GM18951 (cell line): ENCODE results near the gene TMEM98.
"Not testable (repeated sequence)": the region's sequence is repeated elsewhere in the genome, so short reads cannot be mapped to it uniquely, and the experiment has no call there.

Experiments used
- POLR2A ChIP-seq: IDR thresholded peaks from 4 replicates; pipeline ENCODE4 v1.6.1; 2011; ENCODE audit warnings: mild to moderate bottlenecking; ENCODE audit not compliant: insufficient read length, insufficient read depth; ENCODE audit errors: extremely low read depth
- in situ Hi-C: fragments of 300-500 bp; cut with MboI; formaldehyde crosslinking; loops from one replicate; pipeline ENCODE4 v1.12.0; 2022; ENCODE audit warnings: low sequenced_read_pairs, mixed read lengths, inconsistent platforms; ENCODE audit not compliant: unreplicated experiment

Gene TMEM98

GRCh38 chr17:32921017-32921416 lies 6.9 kb upstream of the TMEM98 start:
- TF ChIP-seq POLR2A, result no peak
- in situ Hi-C loops, result no loop called here

GRCh38 chr17:32923905-32924304 lies 4.0 kb upstream of the TMEM98 start:
- in situ Hi-C loops, result not testable (repeated sequence)

- TF ChIP-seq POLR2A, result no peak
- in situ Hi-C loops, result no loop called here
Observed at GRCh38 chr17:32926183-32926582, 1.8 kb upstream of the TMEM98 start.

- in situ Hi-C loops, result not testable (repeated sequence)
Observed at GRCh38 chr17:32926789-32927188, 1.2 kb upstream of the TMEM98 start.

GRCh38 chr17:32927201-32927723 lies 691 bp upstream of the TMEM98 start:
- in situ Hi-C loops, result no loop called here
- no peak for TF ChIP-seq POLR2A

GRCh38 chr17:32928586-32929535 lies 908 bp downstream of the TMEM98 start:
- in situ Hi-C loops, result no loop called here
- no peak for TF ChIP-seq POLR2A

- TF ChIP-seq POLR2A, result no peak
- in situ Hi-C loops, result no loop called here
Observed at GRCh38 chr17:32929588-32929987, 1.6 kb downstream of the TMEM98 start.

- no peak for TF ChIP-seq POLR2A
- in situ Hi-C loops, result no loop called here
Observed at GRCh38 chr17:32930512-32930911, 2.6 kb downstream of the TMEM98 start.

GRCh38 chr17:32931686-32932085 lies 3.7 kb downstream of the TMEM98 start:
- no peak for TF ChIP-seq POLR2A
- in situ Hi-C loops, result no loop called here

- in situ Hi-C loops, result no loop called here
- no peak for TF ChIP-seq POLR2A
Observed at GRCh38 chr17:32933881-32934280, 5.9 kb downstream of the TMEM98 start.

GRCh38 chr17:32935726-32936125 lies 7.8 kb downstream of the TMEM98 start:
- TF ChIP-seq POLR2A, result no peak
- in situ Hi-C loops, result no loop called here

GRCh38 chr17:32936186-32936893 lies 8.4 kb downstream of the TMEM98 start:
- in situ Hi-C loops, result no loop called here

GRCh38 chr17:32936894-32937500 lies 9.0 kb downstream of the TMEM98 start:
- no peak for TF ChIP-seq POLR2A
- in situ Hi-C loops, result no loop called here

More at GRCh38 chr17:32936186-32936893, 8.4 kb downstream of the TMEM98 start:
- no peak for TF ChIP-seq POLR2A
